ENCODE data around the gene NCAM1.

The NCAM1 gene

GRCh38 chr11:113167599-113167998 lies 206.4 kb downstream of the NCAM1 start:
- H3K4me3 ChIP-seq (ENCODE audit: low read depth, low read length) = no peak overlapping the region
- no peak overlapping the region for H3K9ac ChIP-seq (ENCODE audit: low read depth, low read length)
- H3K9me3 ChIP-seq (ENCODE audit: control insufficient read depth, insufficient read depth, low read length) = no peaks in the 10 kb centered on the region
- no peaks in the 10 kb centered on the region for H3K36me3 ChIP-seq (ENCODE audit: control insufficient read depth, insufficient read depth, low read length)
- no peaks in the 10 kb centered on the region for H3K27me3 ChIP-seq (ENCODE audit: control insufficient read depth, insufficient read depth, low read length)
- H3K4me1 ChIP-seq (ENCODE audit: control insufficient read depth, insufficient read depth, low read length) = no peaks in the 10 kb centered on the region

GRCh38 chr11:113168354-113169342 lies 207.4 kb downstream of the NCAM1 start:
- no peak overlapping the region for H3K9ac ChIP-seq (ENCODE audit: low read depth, low read length)
- no peak overlapping the region for H3K4me3 ChIP-seq (ENCODE audit: low read depth, low read length)
- no peaks in the 10 kb centered on the region for H3K4me1 ChIP-seq (ENCODE audit: control insufficient read depth, insufficient read depth, low read length)
- H3K27me3 ChIP-seq (ENCODE audit: control insufficient read depth, insufficient read depth, low read length) = no peaks in the 10 kb centered on the region
- no peaks in the 10 kb centered on the region for H3K36me3 ChIP-seq (ENCODE audit: control insufficient read depth, insufficient read depth, low read length)
- H3K9me3 ChIP-seq (ENCODE audit: control insufficient read depth, insufficient read depth, low read length) = no peaks in the 10 kb centered on the region

- Histone ChIP-seq H3K9ac (ENCODE audit: low read depth, low read length) (no peak overlapping the region), H3K36me3 (ENCODE audit: control insufficient read depth, insufficient read depth, low read length) (no peaks in the 10 kb centered on the region), H3K9me3 (ENCODE audit: control insufficient read depth, insufficient read depth, low read length) (no peaks in the 10 kb centered on the region), H3K27me3 (ENCODE audit: control insufficient read depth, insufficient read depth, low read length) (no peaks in the 10 kb centered on the region), H3K4me3 (ENCODE audit: low read depth, low read length) (no peak overlapping the region), H3K4me1 (ENCODE audit: control insufficient read depth, insufficient read depth, low read length) (no peaks in the 10 kb centered on the region)
Observed at GRCh38 chr11:113172382-113172951, 211.2 kb downstream of the NCAM1 start.

- H3K36me3 ChIP-seq (ENCODE audit: control insufficient read depth, insufficient read depth, low read length) = no peaks in the 10 kb centered on the region
- H3K9ac ChIP-seq (ENCODE audit: low read depth, low read length) = no peak overlapping the region
- H3K9me3 ChIP-seq (ENCODE audit: control insufficient read depth, insufficient read depth, low read length) = no peaks in the 10 kb centered on the region
- H3K27me3 ChIP-seq (ENCODE audit: control insufficient read depth, insufficient read depth, low read length) = no peaks in the 10 kb centered on the region
- H3K4me1 ChIP-seq (ENCODE audit: control insufficient read depth, insufficient read depth, low read length) = no peaks in the 10 kb centered on the region
- H3K4me3 ChIP-seq (ENCODE audit: low read depth, low read length) = no peak overlapping the region
Observed at GRCh38 chr11:113173126-113173525, 211.9 kb downstream of the NCAM1 start.

- H3K9me3 ChIP-seq (ENCODE audit: control insufficient read depth, insufficient read depth, low read length) = no peaks in the 10 kb centered on the region
- no peak overlapping the region for H3K4me3 ChIP-seq (ENCODE audit: low read depth, low read length)
- no peaks in the 10 kb centered on the region for H3K27me3 ChIP-seq (ENCODE audit: control insufficient read depth, insufficient read depth, low read length)
- peaks cover 2% of the 10 kb centered on the region for H3K4me1 ChIP-seq (ENCODE audit: control insufficient read depth, insufficient read depth, low read length)
- H3K36me3 ChIP-seq (ENCODE audit: control insufficient read depth, insufficient read depth, low read length) = no peaks in the 10 kb centered on the region
- H3K9ac ChIP-seq (ENCODE audit: low read depth, low read length) = no peak overlapping the region
Observed at GRCh38 chr11:113174882-113175281, 213.7 kb downstream of the NCAM1 start.

- peaks cover 2% of the 10 kb centered on the region for H3K4me1 ChIP-seq (ENCODE audit: control insufficient read depth, insufficient read depth, low read length)
- H3K27me3 ChIP-seq (ENCODE audit: control insufficient read depth, insufficient read depth, low read length) = no peaks in the 10 kb centered on the region
- no peaks in the 10 kb centered on the region for H3K36me3 ChIP-seq (ENCODE audit: control insufficient read depth, insufficient read depth, low read length)
- H3K4me3 ChIP-seq (ENCODE audit: low read depth, low read length) = no peak overlapping the region
- H3K9ac ChIP-seq (ENCODE audit: low read depth, low read length) = no peak overlapping the region
- no peaks in the 10 kb centered on the region for H3K9me3 ChIP-seq (ENCODE audit: control insufficient read depth, insufficient read depth, low read length)
Observed at GRCh38 chr11:113176599-113177360, 215.6 kb downstream of the NCAM1 start.

GRCh38 chr11:113177671-113178070 lies 216.5 kb downstream of the NCAM1 start:
- Histone ChIP-seq H3K4me3 (ENCODE audit: low read depth, low read length) (no peak overlapping the region), H3K36me3 (ENCODE audit: control insufficient read depth, insufficient read depth, low read length) (no peaks in the 10 kb centered on the region), H3K9me3 (ENCODE audit: control insufficient read depth, insufficient read depth, low read length) (no peaks in the 10 kb centered on the region), H3K27me3 (ENCODE audit: control insufficient read depth, insufficient read depth, low read length) (no peaks in the 10 kb centered on the region), H3K9ac (ENCODE audit: low read depth, low read length) (no peak overlapping the region), H3K4me1 (ENCODE audit: control insufficient read depth, insufficient read depth, low read length) (peaks cover 2% of the 10 kb centered on the region)

- no peaks in the 10 kb centered on the region for H3K27me3 ChIP-seq (ENCODE audit: control insufficient read depth, insufficient read depth, low read length)
- H3K36me3 ChIP-seq (ENCODE audit: control insufficient read depth, insufficient read depth, low read length) = no peaks in the 10 kb centered on the region
- H3K9me3 ChIP-seq (ENCODE audit: control insufficient read depth, insufficient read depth, low read length) = no peaks in the 10 kb centered on the region
- H3K4me3 ChIP-seq (ENCODE audit: low read depth, low read length) = no peak overlapping the region
- no peak overlapping the region for H3K9ac ChIP-seq (ENCODE audit: low read depth, low read length)
- peaks cover 2% of the 10 kb centered on the region for H3K4me1 ChIP-seq (ENCODE audit: control insufficient read depth, insufficient read depth, low read length)
Observed at GRCh38 chr11:113178381-113179070, 217.3 kb downstream of the NCAM1 start.

GRCh38 chr11:113179181-113179704 lies 218.0 kb downstream of the NCAM1 start:
- Histone ChIP-seq H3K27me3 (ENCODE audit: control insufficient read depth, insufficient read depth, low read length) (no peaks in the 10 kb centered on the region), H3K4me1 (ENCODE audit: control insufficient read depth, insufficient read depth, low read length) (peaks cover 2% of the 10 kb centered on the region), H3K36me3 (ENCODE audit: control insufficient read depth, insufficient read depth, low read length) (no peaks in the 10 kb centered on the region), H3K9ac (ENCODE audit: low read depth, low read length) (no peak overlapping the region), H3K9me3 (ENCODE audit: control insufficient read depth, insufficient read depth, low read length) (no peaks in the 10 kb centered on the region), H3K4me3 (ENCODE audit: low read depth, low read length) (no peak overlapping the region)

- Histone ChIP-seq H3K4me1 (ENCODE audit: control insufficient read depth, insufficient read depth, low read length) (peaks cover 2% of the 10 kb centered on the region), H3K9me3 (ENCODE audit: control insufficient read depth, insufficient read depth, low read length) (no peaks in the 10 kb centered on the region), H3K27me3 (ENCODE audit: control insufficient read depth, insufficient read depth, low read length) (no peaks in the 10 kb centered on the region), H3K9ac (ENCODE audit: low read depth, low read length) (no peak overlapping the region), H3K4me3 (ENCODE audit: low read depth, low read length) (no peak overlapping the region), H3K36me3 (ENCODE audit: control insufficient read depth, insufficient read depth, low read length) (no peaks in the 10 kb centered on the region)
Observed at GRCh38 chr11:113181094-113181493, 219.9 kb downstream of the NCAM1 start.

GRCh38 chr11:113182288-113182687 lies 221.1 kb downstream of the NCAM1 start:
- no peak overlapping the region for H3K4me3 ChIP-seq (ENCODE audit: low read depth, low read length)
- no peaks in the 10 kb centered on the region for H3K9me3 ChIP-seq (ENCODE audit: control insufficient read depth, insufficient read depth, low read length)
- no peaks in the 10 kb centered on the region for H3K27me3 ChIP-seq (ENCODE audit: control insufficient read depth, insufficient read depth, low read length)
- H3K36me3 ChIP-seq (ENCODE audit: control insufficient read depth, insufficient read depth, low read length) = no peaks in the 10 kb centered on the region
- H3K9ac ChIP-seq (ENCODE audit: low read depth, low read length) = no peak overlapping the region
- peaks cover 2% of the 10 kb centered on the region for H3K4me1 ChIP-seq (ENCODE audit: control insufficient read depth, insufficient read depth, low read length)
